HPDE6-E6E7 (cell line): Measurements from ENCODE around the gene MSS51.
"Not testable (repeated sequence)": the region's sequence is repeated elsewhere in the genome, so short reads cannot be mapped to it uniquely, and the experiment has no call there.

Experiments
- DNase-seq: peaks from one replicate; pipeline ENCODE4 v3.0.0; 2011; ENCODE audit warnings: missing footprints; ENCODE audit errors: extremely low spot score

MSS51 gene

GRCh38 chr10:73414230-73414945 lies 19.0 kb downstream of the MSS51 start:
- DNase-seq: no peak

- DNase-seq: peak; percentile 97
Observed at GRCh38 chr10:73413528-73414229, 19.7 kb downstream of the MSS51 start, which contains the start of gene ANXA7. Gene ANXA7, minus strand, starts transcription at chr10:73414058. Its CDS starts 13,202 bp downstream, at chr10:73400856.

- DNase-seq: no peak
Observed at GRCh38 chr10:73413108-73413527, 20.2 kb downstream of the MSS51 start.

DNA sequence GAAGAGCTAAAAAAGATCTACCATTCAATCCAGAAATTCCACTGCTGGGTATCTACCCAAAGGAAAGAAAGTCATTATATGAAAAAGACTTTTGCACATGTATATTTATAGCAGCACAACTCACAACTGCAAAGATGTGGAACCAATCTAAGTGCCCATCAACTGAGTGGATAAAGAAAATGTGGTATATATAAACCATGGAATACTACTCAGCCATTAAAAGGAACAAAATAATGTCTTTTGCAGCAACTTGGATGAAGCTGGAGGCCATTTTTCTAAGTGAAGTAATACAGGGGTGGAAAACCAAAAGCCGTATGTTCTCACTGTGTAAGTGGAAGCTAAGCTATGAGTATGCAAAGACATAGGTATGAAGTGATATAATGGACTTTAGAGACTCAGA lies 22.5 kb downstream of the MSS51 start:
- no peak for DNase-seq

- no peak for DNase-seq
Observed at GRCh38 chr10:73408978-73409521, 24.3 kb downstream of the MSS51 start.

DNA sequence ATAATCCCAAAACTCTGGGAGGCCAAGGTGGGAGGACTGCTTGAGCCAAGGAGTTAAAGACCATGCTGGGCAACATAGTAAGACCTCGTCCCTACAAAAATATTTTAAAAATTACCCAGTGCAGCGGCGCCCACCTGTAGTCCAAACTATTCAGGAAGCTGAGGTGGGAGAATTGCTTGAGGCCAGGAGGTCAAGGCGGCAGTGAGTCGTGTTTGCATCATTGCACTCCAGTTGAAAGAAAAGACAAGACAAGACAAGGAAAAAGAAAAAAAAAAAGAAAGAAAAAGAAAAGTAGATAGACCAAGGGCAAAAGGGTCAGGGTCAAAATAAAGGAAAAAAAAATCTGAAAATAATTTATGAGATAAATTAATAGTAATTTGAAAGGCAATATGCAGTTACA lies 25.3 kb downstream of the MSS51 start:
- DNase-seq: no peak

GRCh38 chr10:73407495-73407894 lies 25.9 kb downstream of the MSS51 start:
- no peak for DNase-seq

DNA sequence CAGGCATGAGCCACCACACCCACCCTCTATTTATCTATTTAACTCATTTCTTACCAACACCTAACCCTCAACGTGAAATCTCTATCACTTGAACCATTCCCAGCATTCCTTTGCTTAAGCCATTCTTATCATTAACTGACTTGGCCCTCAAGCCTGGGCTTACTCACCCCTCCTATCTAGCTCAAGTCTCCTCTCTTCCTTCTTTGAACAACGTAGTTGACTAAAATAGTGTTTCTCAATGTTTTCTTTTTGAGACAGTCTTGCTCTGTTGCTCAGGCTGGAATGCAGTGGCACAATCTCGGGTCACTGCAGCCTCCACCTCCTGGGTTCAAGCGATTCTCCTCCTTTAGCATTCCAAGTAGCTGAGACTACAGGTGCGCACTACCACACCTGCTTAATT lies 26.5 kb downstream of the MSS51 start:
- no peak for DNase-seq

- DNase-seq: no peak
Observed at GRCh38 chr10:73405556-73405955, 27.8 kb downstream of the MSS51 start.

GRCh38 chr10:73404690-73405089 lies 28.7 kb downstream of the MSS51 start:
- DNase-seq: no peak

GRCh38 chr10:73401636-73402035 lies 31.7 kb downstream of the MSS51 start:
- no peak for DNase-seq

DNA sequence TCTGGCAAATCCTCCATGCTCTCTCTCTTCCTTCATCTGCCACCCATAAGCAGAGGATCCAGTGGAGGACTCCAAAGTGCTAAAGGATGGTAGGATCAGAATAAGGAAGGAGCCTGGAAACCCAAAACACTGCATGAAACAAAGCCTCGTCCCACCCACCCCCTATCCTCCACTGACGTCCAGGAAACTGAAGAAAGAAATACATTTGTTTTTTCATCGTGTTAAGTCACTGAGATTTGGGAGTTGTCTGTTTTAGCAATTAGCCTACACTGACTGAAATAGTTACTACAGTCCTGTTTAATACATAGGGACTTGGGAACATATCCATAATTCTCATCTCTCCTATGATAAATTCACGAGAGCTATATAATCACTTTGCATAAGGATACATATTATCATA lies 34.3 kb downstream of the MSS51 start:
- DNase-seq: no peak

- no peak for DNase-seq
Observed at GRCh38 chr10:73398024-73398423, 35.3 kb downstream of the MSS51 start.

- DNase-seq: not testable (repeated sequence)
Observed at GRCh38 chr10:73394325-73394724, 39.0 kb downstream of the MSS51 start.

- no peak for DNase-seq
Observed at GRCh38 chr10:73388228-73388627, 45.1 kb downstream of the MSS51 start.

- no peak for DNase-seq
Observed at GRCh38 chr10:73386583-73386982, 46.8 kb downstream of the MSS51 start.

- DNase-seq: no peak
Observed at GRCh38 chr10:73379064-73379748, 54.2 kb downstream of the MSS51 start.

GRCh38 chr10:73376679-73377078 lies 56.7 kb downstream of the MSS51 start:
- no peak for DNase-seq
